Neuron (in vitro differentiated cells): Measurements from ENCODE around the gene NFASC.

Source experiments
- H2AFZ ChIP-seq: one replicate; pipeline ENCODE4 v1.6.1; 2013; ENCODE audit warnings: low read depth, mild to moderate bottlenecking, inconsistent platforms, low read length, moderate library complexity
- H3K27me3 ChIP-seq: one replicate; pipeline ENCODE4 v1.6.1; 2013; ENCODE audit warnings: low read length; ENCODE audit not compliant: insufficient read depth
- H3K36me3 ChIP-seq: one replicate; pipeline ENCODE4 v1.6.1; 2013; ENCODE audit warnings: low read length; ENCODE audit not compliant: insufficient read depth
- H3K4me1 ChIP-seq: one replicate; pipeline ENCODE4 v1.6.1; 2013; ENCODE audit warnings: low read length; ENCODE audit not compliant: insufficient read depth
- H3K4me3 ChIP-seq: 2 replicates; pipeline ENCODE4 v1.5.1; 2013; ENCODE audit warnings: mild to moderate bottlenecking, low read length, moderate library complexity
- H3K9me3 ChIP-seq: one replicate; pipeline ENCODE4 v1.6.1; 2013; ENCODE audit warnings: low read length

NFASC gene

GRCh38 chr1:205012391-205013140 is 141.9 kb downstream of the NFASC start:
- peaks cover 25% of the 10 kb centered on the region for H3K27me3 ChIP-seq
- H3K4me3 ChIP-seq: no peak overlapping the region
- H2AFZ ChIP-seq: no peak overlapping the region
- no peaks in the 10 kb centered on the region for H3K36me3 ChIP-seq
- peaks cover 11% of the 10 kb centered on the region for H3K4me1 ChIP-seq
- H3K9me3 ChIP-seq: no peaks in the 10 kb centered on the region

DNA sequence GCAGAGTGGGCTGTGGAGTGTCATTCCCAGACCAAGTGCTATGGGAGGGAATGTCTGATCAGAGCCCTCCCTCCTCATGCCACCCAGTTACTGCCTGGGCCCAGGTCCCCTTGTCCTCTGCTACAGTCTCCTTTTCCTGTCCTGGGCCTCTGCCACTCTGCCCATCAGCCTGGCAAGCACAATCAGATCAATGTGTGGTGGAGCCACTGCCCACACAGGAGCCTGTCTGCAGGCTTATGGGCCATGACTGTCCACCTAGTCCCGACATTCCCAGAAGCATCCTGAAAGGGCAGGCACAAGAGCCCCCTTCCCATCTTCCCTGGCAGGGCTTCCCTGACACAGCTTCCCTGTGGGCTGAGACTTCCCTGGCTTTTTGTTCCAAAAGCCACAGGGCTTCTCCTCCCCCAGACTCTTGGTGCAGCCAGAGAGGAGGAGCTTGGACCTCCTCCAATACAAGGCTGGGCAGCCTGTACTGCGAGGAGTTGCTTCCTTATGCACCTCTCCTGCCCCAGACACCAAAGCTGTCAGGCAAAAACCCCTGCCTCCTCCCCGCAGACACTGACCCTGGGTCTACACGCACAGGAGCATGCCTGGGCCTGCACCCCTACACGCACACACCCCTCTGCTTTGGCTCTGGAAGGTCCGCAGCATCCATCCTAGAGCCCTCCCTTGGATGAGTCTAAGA is 143.2 kb downstream of the NFASC start:
- Histone ChIP-seq H3K9me3 (no peaks in the 10 kb centered on the region), H3K4me1 (peaks cover 11% of the 10 kb centered on the region), H3K36me3 (no peaks in the 10 kb centered on the region), H3K27me3 (peaks cover 28% of the 10 kb centered on the region), H2AFZ (no peak overlapping the region), H3K4me3 (no peak overlapping the region)

DNA sequence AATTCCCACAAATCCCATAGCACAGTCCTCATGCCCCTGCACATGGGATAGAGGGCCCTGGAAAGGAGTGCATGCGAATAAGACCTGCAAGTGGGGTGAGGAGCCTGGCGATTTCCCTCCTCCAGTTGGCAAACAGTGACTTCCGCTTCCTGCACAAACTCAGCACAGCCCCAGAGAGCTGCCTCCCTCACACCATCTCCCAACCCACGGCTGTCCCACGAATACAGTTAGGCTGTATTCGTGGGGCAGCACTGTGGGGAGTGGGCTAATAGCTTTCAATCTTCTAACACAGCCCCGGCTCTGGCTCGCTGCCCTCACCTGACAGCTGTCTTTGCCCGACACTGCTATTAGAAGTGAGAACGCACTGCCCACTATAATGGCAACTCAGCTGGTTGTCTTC is 144.1 kb downstream of the NFASC start:
- Histone ChIP-seq H3K4me1 (peaks cover 11% of the 10 kb centered on the region), H3K4me3 (no peak overlapping the region), H2AFZ (no peak overlapping the region), H3K9me3 (no peaks in the 10 kb centered on the region), H3K36me3 (no peaks in the 10 kb centered on the region), H3K27me3 (peaks cover 34% of the 10 kb centered on the region)

DNA sequence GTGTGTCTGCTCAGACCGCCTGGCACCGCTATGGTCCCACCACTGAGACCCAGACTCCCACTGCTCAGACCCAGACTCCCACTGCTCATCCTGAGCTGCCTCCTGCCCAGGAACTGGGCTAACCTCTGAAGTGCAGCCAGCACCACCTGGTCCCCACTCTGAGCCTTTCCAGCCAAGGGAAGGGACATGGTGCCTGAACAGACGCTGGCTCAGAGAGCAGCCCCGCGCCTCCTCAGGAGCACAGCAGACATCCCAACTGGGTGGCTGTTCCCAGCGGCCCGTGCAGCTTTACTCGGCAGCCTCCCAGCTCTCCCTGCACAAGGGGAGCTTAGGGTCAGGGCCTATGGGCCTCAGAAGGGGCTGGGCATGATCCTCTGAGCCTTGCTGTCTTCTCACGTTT is 144.6 kb downstream of the NFASC start:
- Histone ChIP-seq H3K4me1 (peaks cover 11% of the 10 kb centered on the region), H3K9me3 (no peaks in the 10 kb centered on the region), H3K36me3 (no peaks in the 10 kb centered on the region), H3K4me3 (no peak overlapping the region), H2AFZ (no peak overlapping the region), H3K27me3 (peaks cover 37% of the 10 kb centered on the region)

- peaks cover 11% of the 10 kb centered on the region for H3K4me1 ChIP-seq
- H3K4me3 ChIP-seq: no peak overlapping the region
- H2AFZ ChIP-seq: no peak overlapping the region
- H3K9me3 ChIP-seq: no peaks in the 10 kb centered on the region
- H3K36me3 ChIP-seq: no peaks in the 10 kb centered on the region
- H3K27me3 ChIP-seq: peaks cover 45% of the 10 kb centered on the region
Measured at GRCh38 chr1:205016075-205016474, 145.4 kb downstream of the NFASC start.

- Histone ChIP-seq H3K27me3 (peaks cover 50% of the 10 kb centered on the region), H3K4me3 (no peak overlapping the region), H2AFZ (no peak overlapping the region), H3K36me3 (no peaks in the 10 kb centered on the region), H3K9me3 (no peaks in the 10 kb centered on the region), H3K4me1 (peaks cover 11% of the 10 kb centered on the region)
Measured at GRCh38 chr1:205016584-205016983, 145.9 kb downstream of the NFASC start.

GRCh38 chr1:205017001-205017400 is 146.3 kb downstream of the NFASC start:
- Histone ChIP-seq H3K9me3 (no peaks in the 10 kb centered on the region), H2AFZ (no peak overlapping the region), H3K4me1 (peaks cover 11% of the 10 kb centered on the region), H3K4me3 (no peak overlapping the region), H3K36me3 (no peaks in the 10 kb centered on the region), H3K27me3 (peaks cover 54% of the 10 kb centered on the region)

DNA sequence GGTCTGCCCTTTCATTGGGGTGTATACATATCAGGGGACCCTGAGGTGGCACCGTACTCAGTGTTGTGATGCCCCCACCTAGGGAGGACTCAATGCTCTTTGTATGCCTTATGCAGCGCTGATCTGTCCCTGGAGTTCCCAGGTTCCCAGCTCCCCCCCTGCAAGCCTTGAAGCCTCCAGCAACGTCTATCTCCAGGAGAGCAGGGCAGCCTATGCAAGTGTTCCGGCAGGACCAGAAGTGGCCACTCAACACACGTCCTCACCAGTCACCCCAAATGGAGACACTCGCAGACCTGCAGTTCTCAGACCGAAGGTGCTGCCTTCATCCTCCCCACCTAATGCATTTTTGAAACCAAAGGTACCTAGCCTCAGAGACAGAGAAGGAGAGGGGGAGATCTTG is 147.1 kb downstream of the NFASC start:
- Histone ChIP-seq H3K4me3 (no peak overlapping the region), H3K36me3 (no peaks in the 10 kb centered on the region), H3K27me3 (peaks cover 49% of the 10 kb centered on the region), H3K9me3 (no peaks in the 10 kb centered on the region), H2AFZ (no peak overlapping the region), H3K4me1 (peaks cover 11% of the 10 kb centered on the region)

DNA sequence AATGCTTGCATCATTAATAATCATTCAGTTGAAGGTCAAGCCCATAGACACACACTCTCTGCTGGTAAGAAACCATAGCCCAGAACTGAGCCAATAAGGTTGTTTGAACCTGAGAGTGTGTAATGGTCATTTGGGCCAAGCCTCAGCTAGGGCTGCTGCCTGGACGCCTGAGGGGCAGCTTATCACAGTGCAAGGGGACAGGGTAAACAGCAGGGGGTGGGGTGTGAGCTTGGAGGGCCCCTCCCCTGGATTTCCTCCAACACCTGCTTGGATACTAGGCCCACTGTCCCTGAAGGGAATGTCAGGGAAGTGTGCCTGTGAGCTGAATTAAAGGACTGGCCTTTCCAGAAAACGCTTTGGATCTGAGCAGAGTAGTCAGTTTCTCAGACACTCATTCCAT is 147.7 kb downstream of the NFASC start:
- Histone ChIP-seq H2AFZ (no peak overlapping the region), H3K9me3 (no peaks in the 10 kb centered on the region), H3K4me1 (peaks cover 11% of the 10 kb centered on the region), H3K4me3 (no peak overlapping the region), H3K36me3 (no peaks in the 10 kb centered on the region), H3K27me3 (peaks cover 43% of the 10 kb centered on the region)

DNA sequence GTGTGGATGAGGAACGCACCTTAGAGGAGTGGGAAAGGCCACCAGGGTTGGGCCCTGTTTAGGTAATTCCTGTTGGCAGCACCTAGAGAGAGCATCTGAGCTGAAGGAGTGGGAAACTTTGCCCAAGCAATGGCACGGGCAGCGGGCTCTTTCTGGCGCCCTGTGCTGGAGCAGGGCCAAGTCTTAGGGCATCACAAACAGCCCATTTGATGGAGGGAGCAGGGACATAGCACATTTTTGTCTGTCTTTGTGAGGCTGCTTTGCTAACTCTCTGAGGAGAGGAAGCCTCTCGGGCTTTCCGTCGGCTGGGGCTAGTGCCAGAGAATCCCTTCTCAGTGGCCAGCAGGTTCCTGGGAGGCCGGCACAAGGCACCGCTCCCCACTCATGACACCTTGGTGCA is 149.8 kb downstream of the NFASC start:
- Histone ChIP-seq H3K4me3 (no peak overlapping the region), H2AFZ (no peak overlapping the region), H3K36me3 (no peaks in the 10 kb centered on the region), H3K9me3 (no peaks in the 10 kb centered on the region), H3K27me3 (peaks cover 42% of the 10 kb centered on the region), H3K4me1 (no peaks in the 10 kb centered on the region)

DNA sequence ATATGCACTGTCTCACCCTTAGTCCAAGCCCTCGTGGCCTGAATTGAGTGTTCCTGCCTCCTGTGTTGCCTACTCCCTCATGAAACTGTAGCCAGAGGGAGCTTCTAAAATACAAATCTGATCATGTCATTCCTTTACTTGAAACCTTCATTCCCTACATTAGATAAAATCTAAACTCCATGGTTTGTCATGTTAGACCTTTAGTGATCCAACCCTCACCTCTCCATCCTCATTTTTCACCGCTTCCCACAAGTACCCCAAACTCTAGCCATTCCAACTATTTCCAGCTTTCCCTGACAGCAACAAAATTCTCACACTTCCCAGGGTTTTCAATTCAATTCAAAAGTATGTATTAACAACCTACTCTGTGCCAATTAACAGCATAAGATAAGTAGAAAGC is 154.0 kb downstream of the NFASC start:
- no peak overlapping the region for H2AFZ ChIP-seq
- no peaks in the 10 kb centered on the region for H3K9me3 ChIP-seq
- H3K27me3 ChIP-seq: peaks cover 26% of the 10 kb centered on the region
- no peaks in the 10 kb centered on the region for H3K36me3 ChIP-seq
- H3K4me3 ChIP-seq: no peak overlapping the region
- H3K4me1 ChIP-seq: peaks cover 8% of the 10 kb centered on the region

DNA sequence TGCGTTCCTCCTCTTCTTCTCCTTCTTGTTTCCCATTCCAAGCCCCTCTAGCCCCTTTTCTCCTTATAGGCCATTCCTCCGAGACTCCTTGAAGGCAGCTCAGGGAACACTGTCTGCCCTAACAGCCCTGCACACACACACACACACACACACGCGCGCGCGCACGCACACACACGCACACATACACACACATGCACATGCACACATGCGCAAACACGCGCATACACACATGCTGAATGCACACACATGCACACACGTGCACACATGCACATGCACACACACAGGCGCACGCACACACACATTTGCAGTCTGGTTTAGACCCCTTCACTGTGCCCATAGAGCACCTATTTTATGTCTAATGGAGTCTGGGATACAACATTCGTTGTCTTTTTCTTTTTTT is 154.6 kb downstream of the NFASC start:
- H3K4me1 ChIP-seq: peaks cover 9% of the 10 kb centered on the region
- H3K4me3 ChIP-seq: no peak overlapping the region
- H2AFZ ChIP-seq: no peak overlapping the region
- H3K9me3 ChIP-seq: no peaks in the 10 kb centered on the region
- peaks cover 22% of the 10 kb centered on the region for H3K27me3 ChIP-seq
- H3K36me3 ChIP-seq: no peaks in the 10 kb centered on the region

DNA sequence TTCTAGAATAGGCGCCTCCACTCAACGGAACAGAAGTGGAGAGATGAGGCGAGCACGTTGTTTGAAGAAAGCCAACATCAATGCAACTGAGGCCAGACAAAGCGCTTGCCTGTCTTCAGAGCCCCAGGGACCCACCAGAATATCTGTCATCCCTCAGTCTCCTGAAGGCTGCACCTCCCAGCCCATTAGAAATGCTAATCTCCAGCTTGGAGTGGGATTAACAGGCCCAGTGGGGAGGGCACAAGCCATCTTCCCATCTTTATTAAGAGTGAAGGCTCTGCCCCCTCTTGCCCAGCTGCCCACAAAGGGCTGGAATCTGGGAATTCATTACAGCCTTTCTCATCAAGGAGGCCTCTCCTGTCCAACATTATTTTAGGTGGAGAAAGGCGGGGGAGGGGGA is 155.5 kb downstream of the NFASC start:
- no peaks in the 10 kb centered on the region for H3K36me3 ChIP-seq
- no peak overlapping the region for H3K4me3 ChIP-seq
- no peak overlapping the region for H2AFZ ChIP-seq
- peaks cover 13% of the 10 kb centered on the region for H3K27me3 ChIP-seq
- H3K4me1 ChIP-seq: peaks cover 19% of the 10 kb centered on the region
- no peaks in the 10 kb centered on the region for H3K9me3 ChIP-seq
